Ramos (cell line): ENCODE data around the gene CYP8B1.

Source experiments
- in situ Hi-C: fragments of 300-500 bp; cut with MboI; formaldehyde crosslinking; loops from one replicate; pipeline ENCODE4 v1.14.3; 2022; ENCODE audit warnings: low sequenced_read_pairs; ENCODE audit not compliant: unreplicated experiment

The CYP8B1 gene

GRCh38 chr3:42855547-42856380, 19.9 kb downstream of the CYP8B1 start:
- in situ Hi-C loops = no loop called here

DNA sequence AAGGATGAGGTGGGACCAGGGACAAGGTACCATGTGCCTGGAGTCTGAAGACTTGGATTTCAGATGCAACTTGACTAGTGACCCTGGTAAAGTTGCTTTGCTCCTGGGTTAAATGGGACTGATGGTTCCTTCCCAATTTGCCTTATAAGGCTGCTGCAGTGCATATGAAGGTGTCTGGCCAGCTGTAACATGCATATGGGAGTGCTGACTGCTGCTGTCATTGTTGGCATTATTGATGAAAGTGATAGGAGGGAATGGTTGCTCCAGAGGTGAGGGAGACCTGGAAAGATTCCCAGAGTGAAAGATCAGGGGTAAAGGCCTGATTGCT, 20.5 kb downstream of the CYP8B1 start:
- in situ Hi-C loops = no loop called here

DNA sequence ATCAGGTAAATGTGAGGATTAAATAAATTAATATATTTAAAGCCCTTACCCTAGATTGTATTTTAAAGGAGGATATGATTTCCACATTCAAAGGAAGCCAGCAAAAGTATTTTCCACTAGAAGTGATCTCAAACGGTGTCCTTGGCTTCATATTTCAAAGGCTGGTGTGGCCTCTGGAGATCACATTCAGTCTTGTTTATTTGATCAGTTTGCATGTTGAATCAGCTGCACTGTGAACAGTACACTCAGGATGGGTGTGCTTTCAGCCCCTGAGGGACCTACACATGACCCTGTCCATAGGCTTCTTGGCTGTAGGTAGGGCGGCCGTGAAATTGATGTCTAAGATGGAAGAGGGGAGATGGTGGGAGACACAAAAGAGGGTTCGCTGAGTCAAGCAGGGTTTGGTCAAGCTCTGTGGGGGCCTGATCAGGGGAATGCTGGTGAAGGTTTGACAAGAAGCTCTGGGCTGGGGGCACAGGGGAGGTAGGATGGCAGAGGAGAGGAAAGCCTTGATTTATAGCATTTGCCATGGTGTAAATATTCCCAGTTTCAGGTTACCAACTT, 21.9 kb downstream of the CYP8B1 start:
- in situ Hi-C loops = no loop called here

- in situ Hi-C loops = no loop called here
Measured at GRCh38 chr3:42853056-42853455, 22.6 kb downstream of the CYP8B1 start.

DNA sequence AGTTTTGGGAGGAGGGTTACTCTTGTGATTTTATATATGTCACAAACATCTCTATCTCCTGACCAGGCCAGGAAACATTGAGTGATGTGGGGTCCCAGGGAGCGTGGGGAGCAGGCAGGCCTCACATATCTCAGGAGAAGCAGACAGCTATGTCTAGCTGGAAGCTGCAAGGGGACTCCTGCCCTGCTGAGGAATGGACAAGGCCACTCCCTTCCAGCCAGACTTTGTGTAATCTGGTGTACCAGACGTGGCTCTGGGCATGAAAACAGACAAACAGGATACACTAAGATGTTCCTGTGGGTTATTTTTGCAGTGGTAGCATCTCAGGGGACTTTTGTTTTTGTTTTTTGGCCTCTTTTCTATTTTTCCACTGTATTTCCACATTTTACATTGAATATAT, 23.2 kb downstream of the CYP8B1 start:
- in situ Hi-C loops = no loop called here

DNA sequence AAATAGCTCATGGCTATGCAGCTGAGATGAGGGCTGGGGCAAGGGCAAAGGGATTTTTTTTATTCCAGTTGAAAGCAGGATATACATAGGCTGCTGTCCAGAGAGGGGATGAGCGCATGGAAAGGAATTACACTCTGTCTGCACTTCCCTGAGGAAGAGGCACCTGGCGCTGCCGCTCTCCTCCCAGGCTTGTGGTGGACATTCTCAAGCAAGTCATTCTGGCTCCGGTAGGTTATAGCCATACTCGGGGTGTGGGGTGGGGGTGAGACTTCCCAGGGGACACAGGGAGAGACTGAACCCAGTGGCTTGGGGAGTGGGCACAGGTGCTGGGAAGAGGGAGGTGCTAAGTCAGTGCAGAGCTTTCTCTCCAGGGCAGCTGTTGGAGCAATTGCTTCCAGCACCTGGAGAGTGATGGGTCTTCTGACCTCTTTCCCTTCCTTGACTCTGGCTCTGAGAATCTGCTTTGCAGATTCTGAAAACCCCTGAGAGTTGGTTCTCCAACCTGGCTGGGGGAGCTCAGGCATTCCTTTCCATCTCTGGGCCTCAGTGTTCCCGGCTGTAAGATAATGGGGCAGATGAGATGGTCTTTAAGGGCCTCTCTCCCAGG, 24.3 kb downstream of the CYP8B1 start:
- in situ Hi-C loops = no loop called here

GRCh38 chr3:42850263-42850662, 25.4 kb downstream of the CYP8B1 start:
- in situ Hi-C loops = no loop called here

DNA sequence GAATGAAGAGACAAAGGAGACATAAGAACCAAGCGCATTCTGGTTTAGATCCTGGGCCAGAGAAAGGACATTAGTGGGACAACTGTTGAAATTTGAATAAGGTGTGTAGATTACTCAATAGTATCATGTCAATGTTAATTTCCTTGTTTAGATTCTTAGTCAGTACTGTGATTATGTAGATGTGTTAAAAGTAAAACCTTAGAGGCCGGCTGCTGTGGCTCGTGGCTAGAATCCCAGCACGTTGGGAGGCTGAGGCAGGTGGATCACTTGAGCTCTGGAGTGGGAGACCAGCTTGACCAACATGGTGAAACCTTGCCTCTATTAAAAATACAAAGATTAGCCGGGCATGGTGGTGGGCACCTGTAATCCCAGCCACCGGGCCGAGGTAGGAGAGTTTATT, 26.7 kb downstream of the CYP8B1 start:
- in situ Hi-C loops = no loop called here

DNA sequence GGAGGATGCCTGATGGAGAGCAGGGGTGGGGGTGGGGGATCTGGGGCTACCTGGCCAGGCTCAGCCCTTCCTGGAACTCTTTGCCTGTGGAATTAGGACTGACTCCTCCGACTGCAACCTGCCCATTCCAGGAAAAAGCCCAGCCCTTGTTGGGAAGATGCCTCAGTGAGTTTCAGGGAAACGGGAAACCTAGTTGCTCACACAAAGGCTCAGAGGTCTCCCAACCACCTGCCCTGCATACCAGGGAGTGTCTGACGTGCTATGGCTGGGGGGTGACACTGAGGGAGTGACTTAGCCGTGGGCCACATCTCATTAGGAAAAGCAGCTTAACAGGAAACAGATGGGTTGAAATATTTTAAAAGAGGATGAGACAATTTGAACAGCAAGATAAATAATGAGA, 27.9 kb downstream of the CYP8B1 start:
- in situ Hi-C loops = no loop called here

GRCh38 chr3:42846685-42847522, 28.8 kb downstream of the CYP8B1 start:
- in situ Hi-C loops = no loop called here

- in situ Hi-C loops = no loop called here
Measured at GRCh38 chr3:42844815-42845214, 30.9 kb downstream of the CYP8B1 start.

- in situ Hi-C loops = no loop called here
Measured at GRCh38 chr3:42844412-42844713, 31.3 kb downstream of the CYP8B1 start.

GRCh38 chr3:42843713-42844411, 31.8 kb downstream of the CYP8B1 start:
- in situ Hi-C loops = no loop called here

GRCh38 chr3:42841332-42841731, 34.3 kb downstream of the CYP8B1 start:
- in situ Hi-C loops = no loop called here

DNA sequence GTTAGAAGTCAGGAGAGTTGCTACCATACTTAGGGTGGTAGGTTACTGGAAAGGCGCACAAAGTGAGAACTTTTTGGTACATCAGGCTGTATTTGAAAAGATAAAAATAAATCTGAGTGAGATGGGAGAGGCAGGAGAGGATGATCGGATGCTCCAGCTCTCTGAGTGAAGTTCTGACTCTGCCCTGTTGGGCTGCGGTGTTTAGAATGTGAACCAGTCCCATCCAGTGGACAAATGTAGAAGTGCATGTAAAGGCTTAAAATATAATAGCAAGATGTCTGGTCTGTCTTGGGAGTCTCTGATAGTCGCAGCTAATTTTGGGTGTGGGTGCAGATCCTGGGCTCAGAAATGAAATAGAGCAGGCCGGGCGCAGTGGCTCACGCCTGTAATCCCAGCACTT, 36.1 kb downstream of the CYP8B1 start:
- in situ Hi-C loops = no loop called here

- in situ Hi-C loops = no loop called here
Measured at GRCh38 chr3:42838571-42838970, 37.1 kb downstream of the CYP8B1 start.

GRCh38 chr3:42836150-42837123, 39.2 kb downstream of the CYP8B1 start:
- in situ Hi-C loops = no loop called here

- in situ Hi-C loops = loop anchor here (5.0 kb wide), 1 partner anchor 46 kb away; the partner anchor contains the start of gene CYP8B1
Measured at GRCh38 chr3:42831321-42831713, 44.4 kb downstream of the CYP8B1 start.
